Measurements from ENCODE around the gene RECK.
"Not testable (repeated sequence)": the region's sequence is repeated elsewhere in the genome, so short reads cannot be mapped to it uniquely, and the experiment has no call there.

RECK gene

GRCh38 chr9:36145970-36146369 lies 109.3 kb downstream of the RECK start:
- H3K27me3 Mint-ChIP-seq = no peaks in the 10 kb centered on the region
- no peak overlapping the region for H3K4me3 Mint-ChIP-seq
- no peak overlapping the region for H3K27ac Mint-ChIP-seq
- no peak for ATAC-seq
- H3K9me3 Mint-ChIP-seq = peaks cover 14 to 16% of the 10 kb centered on the region in 2 donors
- H3K4me1 Mint-ChIP-seq = peaks cover 94% of the 10 kb centered on the region
- DNase-seq = no peak

DNA sequence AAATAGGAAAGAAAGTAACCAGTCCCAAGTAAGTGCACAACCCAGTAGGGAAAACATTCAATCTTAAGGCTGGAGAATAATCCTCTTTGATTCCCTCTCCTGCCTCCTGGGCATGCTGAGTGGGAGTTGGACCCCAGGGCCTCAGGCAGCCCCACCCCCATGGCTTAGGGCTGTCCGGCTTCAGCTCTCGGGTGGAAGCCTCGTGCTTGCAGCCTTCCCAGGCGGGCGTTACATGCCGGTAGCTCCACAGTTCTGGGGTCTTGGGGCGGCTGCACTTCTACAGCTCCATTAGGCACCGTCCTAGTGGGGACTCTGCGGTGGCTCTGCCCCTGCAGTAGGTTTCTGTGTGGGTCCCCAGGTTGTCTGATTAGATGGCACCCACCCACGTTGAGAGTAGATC lies 109.9 kb downstream of the RECK start:
- ATAC-seq = no peak
- Mint-ChIP-seq H3K27me3 (no peaks in the 10 kb centered on the region), H3K4me3 (no peak overlapping the region), H3K9me3 (peaks cover 14 to 16% of the 10 kb centered on the region in 2 donors), H3K4me1 (peaks cover 94% of the 10 kb centered on the region), H3K27ac (no peak overlapping the region)
- no peak for DNase-seq

DNA sequence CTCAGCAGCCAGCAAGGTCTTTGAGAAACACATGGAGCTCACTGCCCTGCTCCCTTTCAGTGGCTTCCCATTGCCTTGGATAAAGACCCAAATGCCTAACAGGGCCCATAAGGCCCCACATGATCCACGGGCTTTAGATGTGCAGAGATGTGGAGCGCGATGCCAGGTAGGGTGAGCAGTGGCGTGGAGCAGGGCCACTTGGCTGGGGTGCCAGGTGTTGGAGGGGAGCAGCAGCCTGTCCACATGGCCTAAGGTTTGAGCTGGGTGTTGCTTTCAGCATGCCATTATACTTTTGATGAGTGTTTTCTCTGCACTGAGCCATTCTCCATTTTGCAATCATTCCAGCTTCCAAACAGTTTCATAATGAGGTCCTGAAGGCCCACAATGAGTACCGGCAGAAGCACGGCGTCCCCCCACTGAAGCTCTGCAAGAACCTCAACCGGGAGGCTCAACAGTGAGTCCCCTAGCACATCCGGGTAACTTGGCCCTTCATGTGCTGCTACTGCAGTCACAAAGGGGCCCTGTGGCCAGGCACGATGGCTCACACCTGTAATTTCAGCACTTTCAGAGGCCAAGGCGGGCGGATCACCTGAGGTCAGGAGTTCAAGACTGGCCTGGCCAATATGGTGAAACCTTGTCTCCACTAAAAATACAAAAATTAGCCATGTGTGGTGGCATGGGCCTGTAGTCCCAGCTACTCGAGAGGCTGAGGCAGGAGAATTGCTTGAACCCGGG lies 110.9 kb downstream of the RECK start:
- ATAC-seq (no peak), DNase-seq (no peak)
- H3K27me3 Mint-ChIP-seq = no peaks in the 10 kb centered on the region
- H3K4me3 Mint-ChIP-seq = no peak overlapping the region
- peaks cover 92% of the 10 kb centered on the region for H3K4me1 Mint-ChIP-seq
- peaks cover 14 to 16% of the 10 kb centered on the region in 2 donors for H3K9me3 Mint-ChIP-seq
- H3K27ac Mint-ChIP-seq = no peak overlapping the region

- Mint-ChIP-seq H3K27ac (no peak overlapping the region), H3K27me3 (no peaks in the 10 kb centered on the region), H3K9me3 (peaks cover 14 to 16% of the 10 kb centered on the region in 2 donors), H3K4me3 (peak overlapping the region; percentile 20 to 40), H3K4me1 (peaks cover 91% of the 10 kb centered on the region)
- ATAC-seq (peak; percentile 70), DNase-seq (peak; percentile 72 to 88)
Observed at GRCh38 chr9:36148311-36149051, 111.8 kb downstream of the RECK start.

GRCh38 chr9:36149197-36149596 lies 112.5 kb downstream of the RECK start:
- Mint-ChIP-seq H3K4me3 (no peak overlapping the region), H3K9me3 (peaks cover 14 to 16% of the 10 kb centered on the region in 2 donors), H3K27me3 (no peaks in the 10 kb centered on the region), H3K27ac (no peak overlapping the region), H3K4me1 (peaks cover 91% of the 10 kb centered on the region)
- DNase-seq = no peak
- no peak for ATAC-seq

- no peaks in the 10 kb centered on the region for H3K27me3 Mint-ChIP-seq
- H3K9me3 Mint-ChIP-seq = peaks cover 8 to 9% of the 10 kb centered on the region in 2 donors
- H3K27ac Mint-ChIP-seq = peak overlapping the region; percentile 27 to 72
- peaks cover 84% of the 10 kb centered on the region for H3K4me1 Mint-ChIP-seq
- no peak for DNase-seq
- H3K4me3 Mint-ChIP-seq = peak overlapping the region; percentile 78 to 86
- no peak for ATAC-seq
Observed at GRCh38 chr9:36150574-36151315, 114.0 kb downstream of the RECK start.

- H3K27me3 Mint-ChIP-seq = no peaks in the 10 kb centered on the region
- peaks cover 0 to under 1% of the 10 kb centered on the region in 2 donors for H3K9me3 Mint-ChIP-seq
- H3K4me1 Mint-ChIP-seq = peaks cover 80% of the 10 kb centered on the region
- peak overlapping the region; percentile 94 to 95 for H3K27ac Mint-ChIP-seq
- DNase-seq (peak; percentile 75 to 85), ATAC-seq (peak; percentile 93)
- peak overlapping the region; percentile 78 to 86 for H3K4me3 Mint-ChIP-seq
Observed at GRCh38 chr9:36151316-36152210, 114.8 kb downstream of the RECK start.

DNA sequence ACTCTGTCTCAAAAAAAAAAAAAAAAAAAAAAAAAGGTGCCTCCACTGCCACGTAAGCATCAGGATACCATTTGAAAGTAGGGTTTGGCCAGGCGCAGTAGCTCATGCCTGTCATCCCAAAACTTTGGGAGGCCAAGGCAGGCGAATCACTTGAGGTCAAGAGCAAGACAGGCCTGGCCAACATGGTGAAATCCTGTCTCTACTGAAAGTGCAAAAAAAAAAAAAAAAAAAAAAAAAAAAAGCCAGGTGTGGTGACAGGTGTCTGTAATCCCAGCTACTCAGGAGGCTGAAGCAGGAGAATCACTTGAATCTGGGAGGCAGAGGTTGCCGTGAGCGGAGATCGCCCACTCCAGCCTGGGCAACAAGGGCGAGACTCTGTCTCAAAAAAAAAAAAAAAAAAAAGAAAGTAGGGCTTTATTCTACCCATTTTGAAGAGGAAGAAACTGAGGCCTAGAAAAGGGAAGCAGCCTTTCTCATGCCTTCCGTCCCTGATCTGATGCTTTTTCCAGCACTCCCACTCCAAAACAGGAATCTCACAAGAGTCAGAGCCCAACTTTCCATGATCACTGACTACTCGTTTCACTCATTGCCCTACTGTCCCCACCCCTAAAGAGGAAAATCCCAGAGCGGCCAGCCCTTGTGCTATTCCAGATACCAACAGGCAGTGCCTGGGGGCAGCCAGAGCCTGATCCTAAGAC lies 116.2 kb downstream of the RECK start:
- ATAC-seq (no peak), DNase-seq (no peak)
- no peaks in the 10 kb centered on the region for H3K9me3 Mint-ChIP-seq
- H3K27me3 Mint-ChIP-seq = no peaks in the 10 kb centered on the region
- H3K27ac Mint-ChIP-seq = peak overlapping the region in 1 of 2 donors; percentile 63
- peak overlapping the region in 1 of 2 donors; percentile 44 for H3K4me3 Mint-ChIP-seq
- peaks cover 69% of the 10 kb centered on the region for H3K4me1 Mint-ChIP-seq

GRCh38 chr9:36153746-36154145 lies 117.0 kb downstream of the RECK start:
- no peak overlapping the region for H3K27ac Mint-ChIP-seq
- peaks cover 68% of the 10 kb centered on the region for H3K4me1 Mint-ChIP-seq
- no peak for ATAC-seq
- DNase-seq = no peak
- H3K4me3 Mint-ChIP-seq = no peak overlapping the region
- no peaks in the 10 kb centered on the region for H3K27me3 Mint-ChIP-seq
- no peaks in the 10 kb centered on the region for H3K9me3 Mint-ChIP-seq

- DNase-seq = no peak
- Mint-ChIP-seq H3K27ac (peak overlapping the region in 1 of 2 donors; percentile 47), H3K4me1 (peaks cover 61% of the 10 kb centered on the region), H3K27me3 (no peaks in the 10 kb centered on the region), H3K4me3 (peak overlapping the region in 1 of 2 donors; percentile 44), H3K9me3 (no peaks in the 10 kb centered on the region)
- no peak for ATAC-seq
Observed at GRCh38 chr9:36154331-36154952, 117.7 kb downstream of the RECK start.

- Mint-ChIP-seq H3K4me3 (no peak overlapping the region), H3K9me3 (no peaks in the 10 kb centered on the region), H3K27me3 (no peaks in the 10 kb centered on the region), H3K27ac (no peak overlapping the region), H3K4me1 (peaks cover 45% of the 10 kb centered on the region)
- DNase-seq (no peak), ATAC-seq (no peak)
Observed at GRCh38 chr9:36156116-36156515, 119.4 kb downstream of the RECK start.

GRCh38 chr9:36158122-36158521 lies 121.4 kb downstream of the RECK start:
- DNase-seq (no peak), ATAC-seq (no peak)
- Mint-ChIP-seq H3K27me3 (no peaks in the 10 kb centered on the region), H3K4me1 (peaks cover 27% of the 10 kb centered on the region), H3K9me3 (no peaks in the 10 kb centered on the region), H3K4me3 (no peak overlapping the region), H3K27ac (no peak overlapping the region)

DNA sequence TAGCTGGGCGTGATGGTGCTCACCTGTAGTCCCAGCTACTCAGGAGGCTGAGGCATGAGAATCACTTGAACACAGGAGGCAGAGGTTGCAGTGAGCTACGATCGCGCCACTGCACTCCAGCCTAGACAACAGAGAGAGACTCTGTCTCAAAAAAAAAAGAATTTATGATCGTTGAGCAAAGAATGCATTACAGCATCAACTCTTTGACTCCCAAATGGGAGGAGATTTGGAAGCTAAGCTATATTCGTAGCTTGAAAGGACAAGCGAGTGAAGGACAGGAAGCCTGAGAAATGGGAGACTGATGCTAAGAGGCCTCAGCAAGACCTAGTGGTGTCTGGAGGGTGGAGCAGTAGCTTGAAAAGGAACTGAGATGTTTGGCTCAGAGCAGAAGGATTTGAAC lies 122.2 kb downstream of the RECK start:
- H3K27me3 Mint-ChIP-seq = no peaks in the 10 kb centered on the region
- DNase-seq (no peak), ATAC-seq (no peak)
- no peak overlapping the region for H3K27ac Mint-ChIP-seq
- no peaks in the 10 kb centered on the region for H3K9me3 Mint-ChIP-seq
- no peak overlapping the region for H3K4me3 Mint-ChIP-seq
- peaks cover 19% of the 10 kb centered on the region for H3K4me1 Mint-ChIP-seq

DNA sequence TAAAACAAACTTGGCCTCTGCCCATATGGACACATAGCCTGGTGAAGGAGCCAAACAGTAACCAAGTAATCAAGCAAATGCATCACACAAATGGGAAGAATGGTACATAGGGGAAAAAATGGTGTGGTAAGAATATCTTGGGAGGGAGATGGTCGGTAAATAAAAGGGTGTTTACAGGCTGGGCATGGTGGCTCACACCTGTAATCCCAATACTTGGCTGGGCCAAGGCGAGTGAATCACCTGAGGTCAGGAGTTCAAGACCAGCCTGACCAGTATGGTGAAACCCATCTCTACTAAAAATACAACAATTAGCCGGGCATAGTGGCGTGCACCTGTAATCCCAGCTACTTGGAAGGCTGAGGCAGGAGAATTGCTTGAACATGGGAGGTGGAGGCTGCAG lies 122.8 kb downstream of the RECK start:
- not testable (repeated sequence) for DNase-seq, H3K27me3 Mint-ChIP-seq, H3K4me3 Mint-ChIP-seq, H3K27ac Mint-ChIP-seq, ATAC-seq, H3K9me3 Mint-ChIP-seq
- H3K4me1 Mint-ChIP-seq = peaks cover 13% of the 10 kb centered on the region
